Measurements from ENCODE around the gene SMIM41.

The SMIM41 gene

GRCh38 chr12:52149651-52150241 lies 70.2 kb downstream of the SMIM41 start:
- DNase-seq: no peak

GRCh38 chr12:52151153-52151836 lies 71.8 kb downstream of the SMIM41 start:
- no peak for DNase-seq

GRCh38 chr12:52151837-52152783 lies 72.6 kb downstream of the SMIM41 start:
- no peak for DNase-seq

GRCh38 chr12:52152905-52153317 lies 73.4 kb downstream of the SMIM41 start:
- DNase-seq: no peak

GRCh38 chr12:52155048-52155868 lies 75.8 kb downstream of the SMIM41 start:
- DNase-seq: no peak

- no peak for DNase-seq
These were observed 76.8 kb downstream of the SMIM41 start for GRCh38 chr12:52156311-52156710.

GRCh38 chr12:52156757-52157565 lies 77.5 kb downstream of the SMIM41 start:
- DNase-seq: no peak

- DNase-seq: no peak
These were observed 78.2 kb downstream of the SMIM41 start for GRCh38 chr12:52157566-52158150.
